Measurements from ENCODE around the gene FHOD3. TPM values are rescaled to one million over a fixed set of nuclear protein-coding genes. Genes with fewer than 3 reads are reported as not detected.

Gene FHOD3
- total RNA-seq, 6 experiments from 2014 or later = 0.44 to 1.2 (median 0.62) TPM

DNA sequence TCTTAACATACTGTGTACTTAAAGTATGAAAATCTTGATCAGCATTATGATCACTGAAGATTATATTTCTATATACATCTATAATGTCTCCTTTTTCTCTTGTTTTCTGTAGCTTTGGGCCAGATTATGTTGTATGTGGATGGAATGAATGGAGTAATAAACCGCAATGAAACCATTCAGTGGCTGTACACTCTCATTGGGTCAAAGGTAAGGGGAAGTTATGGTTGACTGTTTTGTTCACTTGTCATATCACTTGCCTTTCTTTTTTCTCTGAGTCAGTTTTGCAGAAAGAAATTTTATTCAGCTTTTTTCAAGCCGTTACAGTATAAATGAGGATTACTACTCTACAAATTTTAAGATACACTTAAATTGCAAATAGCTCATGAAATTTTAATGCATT is 278.8 kb downstream of the FHOD3 start:
- Histone ChIP-seq H3K4me1 (no peaks in the 10 kb centered on the region), H3K27ac (no peak overlapping the region), H3K9me3 (no peaks in the 10 kb centered on the region), H3K4me3 (no peak overlapping the region), H3K36me3 (no peaks in the 10 kb centered on the region), H3K27me3 (no peaks in the 10 kb centered on the region)
- intact Hi-C loops (cut with DNase I) = no loop called here
- DNase-seq (no peak), ATAC-seq (no peak)
- 93% methylated on average over 2 of the region's 2 CpGs for WGBS (ENCODE audit: insufficient coverage, low coverage, low lambda C conversion rate, missing lambda C conversion rate)
- TF ChIP-seq, protein P1, sequence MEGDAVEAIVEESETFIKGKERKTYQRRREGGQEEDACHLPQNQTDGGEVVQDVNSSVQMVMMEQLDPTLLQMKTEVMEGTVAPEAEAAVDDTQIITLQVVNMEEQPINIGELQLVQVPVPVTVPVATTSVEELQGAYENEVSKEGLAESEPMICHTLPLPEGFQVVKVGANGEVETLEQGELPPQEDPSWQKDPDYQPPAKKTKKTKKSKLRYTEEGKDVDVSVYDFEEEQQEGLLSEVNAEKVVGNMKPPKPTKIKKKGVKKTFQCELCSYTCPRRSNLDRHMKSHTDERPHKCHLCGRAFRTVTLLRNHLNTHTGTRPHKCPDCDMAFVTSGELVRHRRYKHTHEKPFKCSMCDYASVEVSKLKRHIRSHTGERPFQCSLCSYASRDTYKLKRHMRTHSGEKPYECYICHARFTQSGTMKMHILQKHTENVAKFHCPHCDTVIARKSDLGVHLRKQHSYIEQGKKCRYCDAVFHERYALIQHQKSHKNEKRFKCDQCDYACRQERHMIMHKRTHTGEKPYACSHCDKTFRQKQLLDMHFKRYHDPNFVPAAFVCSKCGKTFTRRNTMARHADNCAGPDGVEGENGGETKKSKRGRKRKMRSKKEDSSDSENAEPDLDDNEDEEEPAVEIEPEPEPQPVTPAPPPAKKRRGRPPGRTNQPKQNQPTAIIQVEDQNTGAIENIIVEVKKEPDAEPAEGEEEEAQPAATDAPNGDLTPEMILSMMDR (IDR thresholded peaks at IDR 0.05) = no peak
- TF ChIP-seq POLR2A (IDR thresholded peaks at IDR 0.05) = no peak

- Histone ChIP-seq H3K27ac (no peak overlapping the region), H3K4me3 (no peak overlapping the region), H3K4me1 (no peaks in the 10 kb centered on the region), H3K36me3 (no peaks in the 10 kb centered on the region), H3K9me3 (no peaks in the 10 kb centered on the region), H3K27me3 (no peaks in the 10 kb centered on the region)
- TF ChIP-seq, protein P1 (IDR thresholded peaks at IDR 0.05) = no peak
- no peak for TF ChIP-seq POLR2A (IDR thresholded peaks at IDR 0.05)
- no peak for ATAC-seq
- no peak for DNase-seq
- intact Hi-C loops (cut with DNase I) = no loop called here
- WGBS (ENCODE audit: insufficient coverage, low coverage, low lambda C conversion rate, missing lambda C conversion rate) = 34% methylated on average over 2 of the region's 2 CpGs
These were observed 281.6 kb downstream of the FHOD3 start for GRCh38 chr18:36578871-36579710.

DNA sequence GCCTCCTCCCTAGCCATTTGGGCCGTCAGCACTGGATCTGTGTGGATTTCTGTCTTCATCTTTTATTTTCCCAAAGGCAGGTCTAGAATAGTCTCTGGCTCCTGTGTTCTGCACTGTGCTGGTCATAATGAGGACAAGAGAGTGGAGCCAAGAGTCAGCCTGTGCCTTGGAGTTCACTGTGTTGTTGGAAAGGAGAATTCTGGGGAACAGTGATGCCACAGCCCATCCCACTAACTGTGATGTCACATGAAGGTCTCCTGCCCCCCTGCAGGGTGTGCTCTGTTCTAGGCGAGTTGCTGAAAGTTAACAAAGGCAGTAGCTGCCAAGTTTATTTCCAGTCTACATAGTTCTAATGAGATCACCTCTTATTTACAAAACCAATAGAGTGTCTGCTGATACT is 282.8 kb downstream of the FHOD3 start:
- WGBS (ENCODE audit: insufficient coverage, low coverage, low lambda C conversion rate, missing lambda C conversion rate) = 45% methylated on average over 2 of the region's 2 CpGs
- no peak overlapping the region for H3K4me3 ChIP-seq
- intact Hi-C loops (cut with DNase I) = no loop called here
- no peaks in the 10 kb centered on the region for H3K4me1 ChIP-seq
- no peak overlapping the region for H3K27ac ChIP-seq
- no peaks in the 10 kb centered on the region for H3K27me3 ChIP-seq
- H3K9me3 ChIP-seq = no peaks in the 10 kb centered on the region
- H3K36me3 ChIP-seq = no peaks in the 10 kb centered on the region
- DNase-seq (peak in 1 of 3 donors; percentile 28), ATAC-seq (peak in 3 of 4 donors; percentile 24 to 37 (median 30))
- TF ChIP-seq, protein P1 (IDR thresholded peaks at IDR 0.05) = no peak
- no peak for TF ChIP-seq POLR2A (IDR thresholded peaks at IDR 0.05)

GRCh38 chr18:36580874-36581750 is 283.6 kb downstream of the FHOD3 start:
- Histone ChIP-seq H3K9me3 (no peaks in the 10 kb centered on the region), H3K27me3 (no peaks in the 10 kb centered on the region), H3K4me3 (no peak overlapping the region), H3K4me1 (no peaks in the 10 kb centered on the region), H3K27ac (peak overlapping the region in 1 of 3 donors; percentile 5), H3K36me3 (no peaks in the 10 kb centered on the region)
- intact Hi-C loops (cut with DNase I) = no loop called here
- DNase-seq (peak in 1 of 3 donors; percentile 16), ATAC-seq (no peak)
- 69% methylated on average over 5 of the region's 6 CpGs for WGBS (ENCODE audit: insufficient coverage, low coverage, low lambda C conversion rate, missing lambda C conversion rate)
- no peak for TF ChIP-seq POLR2A (IDR thresholded peaks at IDR 0.05)
- TF ChIP-seq, protein P1 (IDR thresholded peaks at IDR 0.05) = no peak
